ENCODE data around the gene RPS27L.
A peak's percentile ranks its signal among the peaks of the same experiment; 100 is the strongest.

The RPS27L gene

GRCh38 chr15:63157118-63157843 is at the start of gene RPS27L:
Gene RPS27L, minus strand, starts transcription at chr15:63157477. Its CDS starts 72 bp downstream, at chr15:63157405.
- peak; percentile 43 for DNase-seq

DNA sequence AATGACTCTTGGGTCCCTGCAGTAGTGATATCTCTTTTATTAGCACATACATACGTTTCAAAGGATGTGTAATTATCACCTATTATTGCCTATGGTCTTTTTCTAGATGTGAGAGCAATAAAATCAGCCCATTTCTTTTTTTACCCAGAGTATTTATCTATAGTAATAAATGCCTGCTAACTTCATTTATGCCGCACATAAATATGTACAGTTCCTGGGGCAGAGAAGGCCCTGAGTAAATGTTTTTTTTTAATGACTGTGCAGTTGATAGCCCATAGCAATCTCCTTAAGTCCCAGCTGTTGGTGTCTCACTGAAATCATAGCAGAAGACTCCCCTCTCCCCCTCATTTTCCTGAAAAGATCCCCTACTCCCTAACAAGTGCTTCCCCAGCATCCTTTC is 48.8 kb upstream of the RPS27L start:
- DNase-seq: no peak

- DNase-seq: no peak
Observed at GRCh38 chr15:63203451-63204090, 46.3 kb upstream of the RPS27L start.

GRCh38 chr15:63202861-63203260 is 45.6 kb upstream of the RPS27L start:
- DNase-seq: no peak

- DNase-seq: no peak
Observed at GRCh38 chr15:63200464-63201249, 43.4 kb upstream of the RPS27L start.

DNA sequence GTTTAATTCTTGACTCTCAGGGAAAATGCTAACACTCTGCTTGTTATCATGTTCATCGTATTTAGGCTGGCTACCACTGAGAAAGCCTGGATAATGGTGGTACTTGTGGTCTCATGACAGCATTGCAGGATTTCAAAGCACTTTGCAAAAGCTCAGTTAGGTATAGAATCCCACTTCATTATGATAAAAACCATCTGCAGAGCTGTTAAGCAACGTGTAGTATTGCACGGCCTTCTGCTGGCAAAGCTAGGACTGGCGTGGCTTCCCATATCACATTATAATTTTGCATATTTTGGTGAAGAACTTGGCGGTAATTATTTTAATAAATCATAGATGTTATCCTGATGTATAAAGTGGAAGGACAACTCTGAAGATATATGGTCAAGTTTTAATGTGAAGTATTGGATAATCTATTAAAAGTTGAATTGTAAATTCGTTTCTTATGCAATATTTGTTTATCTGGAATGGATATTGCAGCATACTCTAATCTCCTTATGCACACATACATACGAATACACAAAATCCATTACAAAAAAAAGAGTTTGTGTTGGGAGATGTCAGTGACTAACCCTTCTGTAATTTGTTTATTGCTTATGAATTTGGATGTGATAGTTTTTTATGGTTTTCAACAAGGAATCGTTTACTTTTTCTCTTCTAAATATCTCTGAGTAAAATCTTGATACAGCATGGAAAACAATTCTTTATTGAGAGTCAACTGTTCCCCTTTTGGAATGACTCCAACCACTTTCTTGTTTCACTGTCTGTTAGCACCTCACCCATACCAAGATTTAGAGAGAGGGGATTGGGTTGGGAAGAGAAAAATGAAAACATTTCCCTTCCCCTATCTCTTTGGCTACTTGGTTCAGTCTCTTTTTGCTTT is 41.3 kb upstream of the RPS27L start:
- DNase-seq: no peak

DNA sequence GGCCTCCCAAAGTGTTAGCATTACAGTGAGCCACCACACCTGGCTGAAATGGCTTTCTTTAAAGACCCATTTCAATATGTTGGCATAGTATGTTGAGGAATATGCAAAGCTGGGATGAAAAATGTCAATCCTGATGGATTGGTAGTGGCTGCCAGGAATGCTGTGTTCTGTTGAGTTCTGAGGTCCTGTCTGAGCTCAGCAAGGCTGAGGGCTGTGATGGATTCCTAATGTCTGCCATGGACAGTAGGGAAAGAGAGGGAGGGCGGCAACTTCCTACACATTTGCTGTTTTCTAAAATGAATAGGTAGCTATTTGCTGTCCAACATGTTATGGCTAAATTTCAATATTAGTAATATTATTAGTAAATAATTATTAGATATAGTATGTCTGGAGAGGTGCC is 40.3 kb upstream of the RPS27L start:
- no peak for DNase-seq

DNA sequence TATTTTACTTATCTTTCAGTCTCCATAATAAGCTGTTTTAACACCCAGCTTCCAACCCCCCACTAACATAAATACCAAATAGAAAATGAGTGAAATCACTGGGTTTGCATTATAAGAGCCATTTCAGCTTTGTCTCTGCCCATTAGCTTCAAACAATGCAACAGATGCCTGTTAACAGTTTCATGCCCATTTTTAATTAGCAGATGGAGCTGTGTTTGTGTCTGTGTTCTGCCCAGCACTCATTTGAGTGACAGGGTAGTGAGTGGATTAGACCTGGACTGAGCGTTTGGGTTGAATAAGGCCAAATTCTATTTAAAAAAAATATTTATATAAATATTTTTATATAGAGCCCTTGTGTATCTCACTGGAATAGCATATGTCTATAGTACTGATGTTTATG is 39.6 kb upstream of the RPS27L start:
- DNase-seq: no peak

- DNase-seq: no peak
Observed at GRCh38 chr15:63195569-63196015, 38.3 kb upstream of the RPS27L start.

DNA sequence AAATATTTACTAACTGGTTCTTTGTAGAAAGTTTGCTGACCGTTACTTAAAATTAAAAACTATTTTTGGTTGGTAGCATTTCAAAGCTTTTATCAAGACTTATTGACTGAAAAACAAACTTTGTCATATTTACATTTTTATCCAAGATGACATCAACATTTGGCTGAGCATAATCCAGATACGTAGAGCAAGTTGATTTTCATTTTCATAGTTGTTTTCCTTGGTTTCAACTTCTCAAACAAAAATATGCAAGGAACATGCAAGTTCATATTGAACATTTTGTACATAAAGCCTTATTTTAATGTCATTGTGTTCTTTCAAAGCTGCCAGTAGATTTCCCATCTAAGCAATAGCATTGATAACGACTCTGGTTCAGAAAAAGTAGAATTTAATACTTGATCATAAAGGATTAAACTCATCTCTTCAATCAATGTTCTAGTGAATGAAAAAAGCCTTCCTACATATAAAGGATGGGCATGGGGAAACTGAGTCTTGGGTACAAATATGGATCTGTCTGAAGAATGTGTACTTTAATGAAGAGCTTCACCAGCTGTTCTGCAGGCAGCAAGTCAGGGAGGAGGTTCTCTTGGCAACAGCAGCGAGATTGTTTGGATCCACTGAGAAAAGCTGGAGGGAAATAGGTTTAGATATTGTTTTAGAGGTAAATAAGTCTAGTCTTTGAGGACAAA is 37.7 kb upstream of the RPS27L start:
- no peak for DNase-seq

DNA sequence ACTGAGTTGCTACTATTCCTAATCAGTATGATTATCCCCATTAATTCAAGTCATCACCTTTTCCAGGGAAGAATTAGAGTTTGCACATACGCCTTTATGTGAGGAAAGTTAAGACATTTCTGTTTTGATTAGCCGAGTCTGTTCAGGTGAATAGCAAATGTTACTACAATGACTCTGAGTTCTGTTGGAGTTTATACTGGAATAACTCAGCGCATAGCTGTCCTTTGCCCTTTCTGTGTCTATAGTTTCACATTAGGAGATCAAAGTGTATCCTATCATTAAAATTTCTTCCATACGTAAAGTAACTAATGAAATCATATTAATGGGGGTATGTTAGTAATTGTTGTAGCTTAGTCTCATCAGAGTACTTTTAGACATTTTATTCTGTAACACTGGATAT is 37.0 kb upstream of the RPS27L start:
- DNase-seq: no peak

- DNase-seq: no peak
Observed at GRCh38 chr15:63192619-63193206, 35.4 kb upstream of the RPS27L start.

- DNase-seq: no peak
Observed at GRCh38 chr15:63191895-63192618, 34.8 kb upstream of the RPS27L start.

DNA sequence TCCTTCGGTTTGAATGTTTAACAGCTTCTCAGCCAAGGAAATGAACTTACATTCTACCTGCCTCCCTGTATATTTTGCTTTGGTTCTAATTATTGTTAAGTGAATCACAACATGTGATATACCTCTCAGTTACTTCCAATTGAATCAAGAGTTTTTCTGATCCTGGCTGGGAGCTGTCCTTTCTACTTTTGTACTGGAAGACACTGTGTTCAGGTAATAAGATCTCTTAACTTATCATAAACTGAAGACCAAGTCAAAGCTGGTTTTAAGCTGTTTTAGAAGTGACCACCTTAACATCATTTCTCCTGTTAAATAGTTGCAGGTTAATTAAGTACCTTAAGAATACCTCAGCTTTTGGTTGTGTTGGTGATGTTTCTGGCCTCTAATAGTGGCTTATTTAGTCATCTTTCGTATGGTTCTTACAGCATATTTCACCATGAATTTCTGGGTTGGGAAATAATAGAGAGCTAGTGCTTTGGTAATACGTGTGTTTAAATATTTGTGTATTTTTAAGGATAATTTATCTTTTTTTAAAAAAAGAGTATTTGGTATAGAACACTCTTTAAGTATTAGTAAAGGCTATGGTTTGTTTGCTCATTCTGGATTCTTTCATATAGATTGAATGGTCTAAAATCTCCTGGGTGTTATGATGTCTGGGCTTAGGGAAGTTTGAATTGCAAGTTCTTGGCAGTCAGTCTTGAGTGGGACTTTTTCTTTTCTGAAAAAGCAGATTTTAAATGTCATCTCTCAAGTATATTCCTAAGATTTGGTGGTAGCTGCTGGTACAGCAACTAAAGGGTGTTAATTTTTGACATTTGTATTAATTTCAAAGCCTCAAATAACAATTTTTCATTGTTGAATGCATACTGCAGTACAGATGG is 33.7 kb upstream of the RPS27L start:
- DNase-seq: no peak

DNA sequence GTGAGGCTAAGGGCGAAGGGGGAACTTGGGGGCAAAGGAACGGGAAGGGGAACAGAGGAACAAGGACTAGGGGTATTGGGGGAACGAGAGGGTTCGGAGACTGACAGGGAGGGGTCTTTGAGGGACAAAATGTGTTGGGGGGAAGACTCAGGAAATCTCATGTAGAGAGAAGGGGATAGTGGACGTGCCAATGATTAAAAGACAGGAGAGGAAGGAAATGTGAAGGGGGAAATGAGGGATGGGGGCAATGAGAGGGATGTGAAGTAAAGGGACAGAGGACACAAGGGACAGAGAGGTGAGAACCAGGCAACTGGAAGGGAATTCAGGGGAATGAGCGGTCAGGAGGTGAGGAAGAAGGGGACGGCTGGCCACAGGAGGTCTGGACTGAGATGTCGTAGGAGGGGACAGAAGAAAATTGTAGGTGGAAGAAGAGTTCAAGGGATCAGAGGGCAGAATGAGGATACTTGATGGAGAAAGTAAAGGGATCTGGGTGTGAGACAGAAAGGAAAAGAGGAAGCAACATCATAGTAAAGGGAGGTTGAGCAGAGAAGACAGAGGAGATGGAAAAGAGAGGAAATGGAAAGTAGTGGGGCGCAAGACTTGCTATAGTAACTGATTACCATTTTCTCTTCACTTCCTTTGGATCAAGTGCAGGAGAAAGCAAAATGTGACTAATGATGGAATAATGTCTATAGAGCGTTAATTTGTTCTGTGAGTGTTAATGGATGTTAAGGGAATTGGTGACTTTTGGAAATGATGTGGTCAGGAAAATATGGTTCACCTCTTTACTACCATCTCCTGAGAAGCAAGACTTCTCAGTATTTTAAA is 32.9 kb upstream of the RPS27L start:
- DNase-seq: no peak

DNA sequence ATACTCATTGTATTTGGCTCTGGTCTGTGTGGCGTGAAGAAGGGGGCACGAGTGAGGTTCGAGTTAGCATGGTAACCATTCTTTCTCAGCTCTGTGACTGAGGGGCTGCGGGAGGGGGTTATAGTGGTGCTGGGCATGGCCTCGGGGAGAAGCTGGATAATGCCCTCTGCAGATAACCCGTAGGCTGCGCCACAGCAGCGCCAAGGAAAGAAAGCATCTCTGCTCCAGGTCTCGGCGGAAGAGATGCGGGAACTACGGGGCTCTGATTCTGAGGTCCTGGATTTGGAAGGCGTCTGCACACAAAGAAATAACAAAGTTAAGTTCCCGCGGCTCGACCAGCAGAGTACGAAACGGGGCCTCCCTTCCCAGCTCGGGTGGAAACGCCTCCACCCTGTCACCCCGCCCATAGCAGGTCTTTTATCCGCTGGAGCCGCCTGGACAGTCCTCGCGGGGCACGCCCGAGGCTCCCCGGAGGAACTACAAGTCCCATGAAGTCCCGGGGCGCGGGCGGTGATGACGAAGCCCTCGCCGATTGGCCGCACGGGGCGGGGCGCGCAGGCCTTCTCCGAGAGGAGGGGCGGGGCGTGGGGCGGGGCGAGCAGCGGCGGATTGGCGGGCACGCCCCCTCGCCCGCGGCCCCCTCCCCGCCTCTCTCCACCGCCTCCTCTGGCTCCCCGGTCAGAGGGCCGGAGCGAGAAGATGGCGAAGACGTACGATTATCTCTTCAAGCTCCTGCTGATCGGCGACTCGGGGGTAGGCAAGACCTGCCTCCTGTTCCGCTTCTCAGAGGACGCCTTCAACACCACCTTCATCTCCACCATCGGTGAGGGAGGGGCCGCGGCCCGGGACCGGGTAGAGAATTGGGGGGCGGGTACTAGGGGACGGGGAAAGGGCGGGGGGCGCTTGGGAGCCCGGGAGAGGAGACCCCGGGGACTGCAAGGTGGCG is 31.9 kb upstream of the RPS27L start, which contains the start of gene RAB8B:
RAB8B (plus strand) TSS at position 681 of the 946 bp plus-strand sequence; CDS start at position 700, 19 bp downstream.
- DNase-seq: peak; percentile 56

GRCh38 chr15:63188247-63188925 is 31.1 kb upstream of the RPS27L start:
- DNase-seq: no peak

Measured in 8988T (cell line).